HepG2 (cell line): ENCODE measurements around the gene KDM1B. TPM values are rescaled to one million over a fixed set of nuclear protein-coding genes. Genes with fewer than 3 reads are reported as not detected.

Experiments
- ATAC-seq: fragments of 200-7000 bp; cut with Tn5 transposase; 3 replicates; pipeline ENCODE4 v1.9.1; 2020; ENCODE audit warnings: mild to moderate bottlenecking, moderate library complexity
- BruUV-seq: library from RNA; stranded (reverse); fragments of 400-500 nt; replicated peaks from 2 replicates; lab custom pipeline; 2021; lab: Mats Ljungman, UMichigan
- CTCF ChIA-PET: fragments of 300-600 bp; formaldehyde crosslinking; extraction: SDS; loops from one replicate; lab custom pipeline; 2021; ENCODE audit warnings: low total read pairs, inconsistent platforms, low intra/inter-chr PET ratio; lab: Yijun Ruan, JAX
- POLR2A ChIA-PET: fragments of 350-600 bp; sonication (Branson Sonifier 250); formaldehyde crosslinking; loops from one replicate; lab custom pipeline; 2020; ENCODE audit warnings: antibody characterized with exemption, inconsistent platforms; lab: Yijun Ruan, JAX
- DNase-seq: peaks from one replicate; pipeline ENCODE4 v3.0.0-alpha.2; 2015; ENCODE audit warnings: low spot score
- FAIRE-seq: peaks from 3 replicates; lab custom pipeline; 2011; peaks lifted over from hg19 to GRCh38; lab: Jason Lieb, UNC
- H2AFZ ChIP-seq: one replicate; pipeline ENCODE4 v1.6.1; 2011; ENCODE audit warnings: low read length, inconsistent platforms
- H3K27ac ChIP-seq: fragments of 300-600 bp; 3 replicates; pipeline ENCODE4 v1.8.0; 2011; ENCODE audit warnings: mixed run types, mild to moderate bottlenecking, mixed read lengths, low read length, inconsistent platforms; ENCODE audit not compliant: insufficient read depth; ENCODE audit errors: extremely low read length
- H3K27me3 ChIP-seq, 2 experiments: fragments of 200-600 bp in 1 of 2; 2 replicates in 1 of 2; 3 replicates in 1 of 2; pipeline versions ENCODE4 v1.6.0 to v1.8.0; 2011; ENCODE audit warnings: low read length in 2 of 2, mild to moderate bottlenecking in 2 of 2, moderate library complexity in 2 of 2, inconsistent platforms in 1 of 2; ENCODE audit not compliant: insufficient read depth in 2 of 2, control insufficient read depth in 1 of 2
- H3K36me3 ChIP-seq, 2 experiments: fragments of 200-600 bp in 1 of 2; replicated peaks in 1 of 2; 2 replicates in 1 of 2; 3 replicates in 1 of 2; pipeline versions ENCODE4 v1.5.1 to v1.8.0; 2011; ENCODE audit warnings: low read length in 2 of 2, inconsistent platforms in 1 of 2; ENCODE audit not compliant: insufficient read depth in 2 of 2, control insufficient read depth in 1 of 2
- H3K4me1 ChIP-seq: 2 replicates; pipeline ENCODE4 v1.5.1; 2012; ENCODE audit warnings: low read length, inconsistent platforms; ENCODE audit not compliant: insufficient read depth
- H3K4me2 ChIP-seq: 2 replicates; pipeline ENCODE4 v1.6.0; 2011; ENCODE audit warnings: low read depth, low read length, inconsistent platforms
- H3K4me3 ChIP-seq, 3 experiments: fragments of 200-600 bp in 1 of 3; sonication (generic), shearing (Covaris generic) in 1 of 3; replicated peaks in 1 of 3; 2 replicates each; pipeline ENCODE4 v1.5.1; 2011 to 2016; ENCODE audit warnings: low read length in 3 of 3, inconsistent platforms in 2 of 3, low read depth in 2 of 3, mild to moderate bottlenecking in 2 of 3, control low read depth in 1 of 3, mixed read lengths in 1 of 3; ENCODE audit not compliant: insufficient read depth in 1 of 3
- H3K79me2 ChIP-seq: one replicate; pipeline ENCODE4 v1.6.1; 2011; ENCODE audit warnings: low read length, inconsistent platforms; ENCODE audit not compliant: insufficient read depth
- H3K9ac ChIP-seq: 2 replicates; pipeline ENCODE4 v1.6.0; 2011; ENCODE audit warnings: mild to moderate bottlenecking, low read depth, low read length, inconsistent platforms; ENCODE audit not compliant: insufficient read depth
- H3K9me3 ChIP-seq: 2 replicates; pipeline ENCODE4 v1.5.1; 2012; ENCODE audit warnings: mild to moderate bottlenecking, low read length
- H4K20me1 ChIP-seq: 2 replicates; pipeline ENCODE4 v1.6.0; 2011; ENCODE audit warnings: inconsistent platforms, mild to moderate bottlenecking, low read length, moderate library complexity; ENCODE audit not compliant: insufficient read depth
- ASH2L ChIP-seq: fragments of 300-600, 200-600 bp; sonication (generic); IDR thresholded peaks from 2 replicates; pipeline ENCODE4 v1.7.0; 2017; ENCODE audit warnings: low read depth, mild to moderate bottlenecking, moderate library complexity, mixed read lengths, low read length; ENCODE audit not compliant: insufficient read length
- HNRNPK ChIP-seq: fragments of 200-400 bp; formaldehyde crosslinking; IDR thresholded peaks from 2 replicates; pipeline ENCODE4 v1.6.1; 2018; ENCODE audit warnings: low read length, low read depth, moderate library complexity, mild to moderate bottlenecking; ENCODE audit not compliant: poor library complexity, severe bottlenecking
- MAX ChIP-seq: IDR thresholded peaks from 2 replicates; pipeline ENCODE4 v1.6.1; 2012; ENCODE audit warnings: inconsistent platforms
- MXD1 ChIP-seq: sonication (generic); formaldehyde crosslinking; IDR thresholded peaks from 2 replicates; pipeline ENCODE4 v1.4.0; 2020; ENCODE audit warnings: mild to moderate bottlenecking, missing genetic modification reagents
- NKX3-1 ChIP-seq: sonication (generic); formaldehyde crosslinking; IDR thresholded peaks from 2 replicates; pipeline ENCODE4 v1.5.0; 2020; ENCODE audit warnings: missing genetic modification reagents
- PRDM10 ChIP-seq: sonication (generic); formaldehyde crosslinking; IDR thresholded peaks from 2 replicates; pipeline ENCODE4 v1.4.0; 2020; ENCODE audit warnings: low read depth, missing genetic modification reagents
- SRY ChIP-seq: sonication (generic); formaldehyde crosslinking; IDR thresholded peaks from 2 replicates; pipeline ENCODE4 v1.8.0; 2022; ENCODE audit warnings: mild to moderate bottlenecking, missing genetic modification reagents
- ZNF362 ChIP-seq: sonication (generic); formaldehyde crosslinking; IDR thresholded peaks from 2 replicates; pipeline ENCODE4 v1.4.0; 2020; ENCODE audit warnings: missing genetic modification reagents, mild to moderate bottlenecking, borderline replicate concordance
- ZNF570 ChIP-seq: sonication (generic); formaldehyde crosslinking; IDR thresholded peaks from 2 replicates; pipeline ENCODE4 v1.4.0; 2020; ENCODE audit warnings: mild to moderate bottlenecking, missing genetic modification reagents, borderline replicate concordance
- ZNF574 ChIP-seq: sonication (generic); formaldehyde crosslinking; IDR thresholded peaks from 2 replicates; pipeline ENCODE4 v1.4.0; 2020; ENCODE audit warnings: missing genetic modification reagents
- ZSCAN5A ChIP-seq: sonication (generic); formaldehyde crosslinking; IDR thresholded peaks from 2 replicates; pipeline ENCODE4 v1.8.0; 2022; ENCODE audit warnings: mild to moderate bottlenecking, missing genetic modification reagents, borderline replicate concordance
- WGBS: methylation state at CpG from one replicate; pipeline ENCODE4 v1.1.6; 2017; ENCODE audit warnings: low lambda C conversion rate; 5-methylcytosine and 5-hydroxymethylcytosine counted together
- in situ Hi-C: cut with HindIII; loops from 2 replicates; pipeline ENCODE4 v1.10.0; 2017; ENCODE audit warnings: low pct_unique_long_range_greater_than_20kb; ENCODE audit not compliant: extremely low pct_ligation_motif_present
- intact Hi-C: fragments of 100-400 bp; cut with micrococcal nuclease; formaldehyde crosslinking; loops from one replicate; pipeline ENCODE4 v1.10.0; 2022; ENCODE audit not compliant: unreplicated experiment
- polyA plus RNA-seq, 8 experiments: library from polyadenylated mRNA; depleted of rRNA in 3 of 8; stranded (reverse) in 7 of 8; unstranded in 1 of 8; fragments of >200 nt; fragmentation: Illumina TruSeq in 4 of 8; extraction: Trizol in 4 of 8; gene quantifications; 2 replicates each; pipeline versions ENCODE4 v1.2.1 to v1.2.3, GENCODE V29; 2011 to 2016; ENCODE audit warnings: low read depth in 4 of 8, missing spikeins in 1 of 8, mixed read lengths in 1 of 8; ENCODE audit not compliant: insufficient read depth in 1 of 8
- total RNA-seq, 5 experiments: library from RNA; depleted of rRNA; stranded (reverse); fragments of >200 nt; fragmentation: Illumina TruSeq; extraction: Trizol; gene quantifications; 2 replicates each; pipeline ENCODE4 v1.2.3, GENCODE V29; 2016; ENCODE audit warnings: low read depth in 1 of 5

The KDM1B gene
- total and polyA plus RNA-seq, 2 of the 13 experiments (the other 11 are each of a cell fraction or from before 2014, with no cell fraction given) = 9.8 to 13.2 TPM

- Histone ChIP-seq H3K9ac (no peak overlapping the region), H3K79me2 (no peaks in the 10 kb centered on the region), H3K36me3 (no peaks in the 10 kb centered on the region), H4K20me1 (no peaks in the 10 kb centered on the region), H3K4me3 (no peak overlapping the region), H2AFZ (no peak overlapping the region), H3K27me3 (no peaks in the 10 kb centered on the region), H3K27ac (no peak overlapping the region), H3K4me2 (no peak overlapping the region), H3K9me3 (no peaks in the 10 kb centered on the region), H3K4me1 (peaks cover 13% of the 10 kb centered on the region)
- FAIRE-seq (no peak), ATAC-seq (no peak), DNase-seq (no peak)
- WGBS = 71% methylated on average over 5 of the region's 5 CpGs
- ChIA-PET CTCF (no interaction called here), POLR2A (no interaction called here)
- BruUV-seq = no TSS peak
- in situ Hi-C loops (no loop called here), intact Hi-C loops (no loop called here)
- TF ChIP-seq ZNF570 (CRISPR knock-in tag) (no peak), ZNF362 (CRISPR knock-in tag) (no peak), PRDM10 (CRISPR knock-in tag) (no peak), MAX (no peak), ZSCAN5A (CRISPR knock-in tag) (no peak), NKX3-1 (CRISPR knock-in tag) (no peak), SRY (CRISPR knock-in tag) (no peak), HNRNPK (no peak), MXD1 (CRISPR knock-in tag) (no peak), ASH2L (no peak), ZNF574 (CRISPR knock-in tag) (no peak)
Observed at GRCh38 chr6:18117136-18117535, 38.1 kb upstream of the KDM1B start.
